CD1c-positive myeloid dendritic cell (primary cell): ENCODE measurements around the gene RAC3.

Experiments
- DNase-seq: peaks from one replicate; pipeline ENCODE4 v3.0.0-alpha.2; 2016; ENCODE audit errors: extremely low spot score

RAC3 gene

DNA sequence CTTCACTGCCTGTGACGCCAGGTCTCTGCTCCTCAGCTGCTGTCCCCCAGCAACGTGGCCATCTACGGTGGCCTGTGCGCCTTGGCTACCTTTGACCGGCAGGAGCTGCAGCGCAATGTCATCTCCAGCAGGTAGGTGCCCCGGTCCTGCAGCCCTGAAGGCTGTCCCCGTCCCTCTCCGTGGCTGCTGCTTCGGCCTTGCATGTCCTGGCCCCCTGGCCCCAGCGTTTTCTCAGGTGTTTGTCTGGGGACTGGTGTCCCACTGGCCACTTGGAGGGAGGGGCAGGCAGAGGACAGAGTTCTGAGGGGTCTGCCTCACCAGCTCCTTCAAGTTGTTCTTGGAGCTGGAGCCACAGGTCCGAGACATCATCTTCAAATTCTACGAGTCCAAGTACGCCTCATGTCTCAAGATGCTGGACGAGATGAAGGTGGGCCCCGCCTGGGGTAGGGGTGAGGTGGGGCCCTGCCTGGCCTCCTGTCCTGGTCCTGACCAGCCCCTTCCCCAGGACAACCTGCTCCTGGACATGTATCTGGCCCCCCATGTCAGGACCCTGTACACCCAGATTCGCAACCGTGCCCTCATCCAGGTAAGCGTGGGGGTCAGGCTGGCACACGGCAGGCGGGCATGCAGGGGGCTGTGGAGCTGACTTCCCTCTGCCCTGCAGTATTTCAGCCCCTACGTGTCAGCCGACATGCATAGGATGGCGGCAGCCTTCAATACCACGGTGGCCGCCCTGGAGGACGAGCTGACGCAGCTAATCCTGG, 24.7 kb downstream of the RAC3 start:
- DNase-seq: no peak

DNA sequence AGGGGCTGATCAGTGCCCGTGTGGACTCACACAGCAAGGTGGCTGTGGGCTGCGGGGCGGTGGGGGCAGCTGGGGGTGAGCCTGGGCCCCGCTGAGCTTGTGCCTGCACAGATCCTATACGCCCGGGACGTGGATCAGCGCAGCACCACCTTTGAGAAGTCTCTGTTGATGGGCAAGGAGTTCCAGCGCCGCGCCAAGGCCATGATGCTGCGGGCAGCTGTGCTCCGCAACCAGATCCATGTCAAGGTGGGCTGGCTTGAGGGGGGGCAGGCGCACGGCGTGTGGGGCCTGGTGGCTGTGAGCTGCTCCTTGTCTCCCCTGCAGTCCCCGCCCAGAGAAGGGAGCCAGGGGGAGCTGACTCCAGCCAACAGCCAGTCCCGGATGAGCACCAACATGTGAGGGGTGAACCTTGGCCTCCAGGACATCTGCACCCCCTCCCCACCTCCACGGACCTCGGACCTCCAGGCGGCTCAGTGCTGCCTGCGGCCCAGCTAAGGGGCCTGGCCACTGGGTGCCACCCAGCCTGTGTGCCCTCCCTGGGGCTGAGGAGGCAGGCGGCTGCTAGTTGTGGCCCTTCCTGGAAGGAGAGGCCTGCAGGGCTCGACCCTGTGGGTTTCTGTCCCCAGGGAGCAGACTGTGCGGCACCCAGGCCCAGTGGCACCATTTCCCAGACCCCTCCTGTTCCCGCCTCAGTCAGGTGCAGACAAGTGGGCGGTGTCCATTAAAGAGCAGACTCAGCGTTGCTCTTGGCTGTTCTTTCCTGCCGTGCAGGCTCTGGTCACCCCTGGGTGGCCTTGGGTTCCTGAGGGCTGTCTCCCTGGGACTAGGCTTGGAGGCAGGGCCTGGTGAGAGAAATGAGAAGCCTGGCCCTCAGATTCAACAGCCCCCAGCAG, 25.5 kb downstream of the RAC3 start:
- no peak for DNase-seq

DNA sequence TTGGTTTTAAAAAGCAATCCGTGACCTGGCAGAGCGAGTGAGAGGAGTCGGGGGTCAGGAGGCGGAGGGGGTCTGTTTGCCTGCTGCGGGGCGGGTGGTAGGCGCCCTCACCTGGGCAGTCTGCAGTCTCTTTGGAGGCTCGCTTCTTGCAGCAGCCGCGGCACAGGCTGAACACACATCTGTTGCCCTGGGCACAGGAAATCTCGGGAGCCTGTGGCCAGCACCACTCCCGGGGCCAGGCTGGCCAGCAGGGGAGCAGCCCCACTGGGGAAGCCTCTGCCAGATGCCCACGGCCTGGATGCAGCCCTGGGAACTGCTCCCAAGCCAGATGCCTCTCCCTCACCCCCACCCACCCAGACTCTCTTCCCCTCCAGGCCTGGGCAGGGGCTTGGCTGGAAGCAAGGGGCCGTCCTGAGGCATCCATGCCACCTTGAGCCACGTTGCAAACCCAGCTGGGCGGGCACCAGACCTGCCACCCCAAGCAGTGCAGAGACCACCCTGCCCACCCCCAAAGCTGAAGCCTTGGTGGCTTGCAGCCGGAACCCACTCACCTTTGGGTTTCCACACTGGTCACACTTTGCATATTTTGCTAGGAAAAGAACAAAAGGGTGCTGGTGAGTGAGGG, 26.9 kb downstream of the RAC3 start:
- no peak for DNase-seq

DNA sequence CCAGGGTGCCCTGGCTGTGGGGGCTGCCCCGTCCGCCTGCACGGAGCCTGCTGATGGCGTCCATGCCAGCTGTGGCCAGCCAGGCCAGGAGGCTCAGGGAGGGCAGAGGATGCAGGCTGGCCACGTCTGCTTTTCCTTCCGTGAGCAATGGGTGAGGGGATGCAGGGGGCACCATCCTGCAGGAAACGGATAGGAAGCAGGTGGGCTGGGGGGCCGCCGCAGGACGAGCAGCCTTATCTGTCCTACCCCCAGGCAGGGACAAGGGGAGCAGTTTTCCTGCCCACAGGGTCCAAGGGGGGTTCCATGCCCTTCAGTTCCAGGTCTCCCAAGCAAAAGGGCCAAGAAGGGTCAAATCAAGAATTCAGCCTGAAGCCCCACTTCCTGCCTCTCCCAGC, 27.4 kb downstream of the RAC3 start:
- no peak for DNase-seq

DNA sequence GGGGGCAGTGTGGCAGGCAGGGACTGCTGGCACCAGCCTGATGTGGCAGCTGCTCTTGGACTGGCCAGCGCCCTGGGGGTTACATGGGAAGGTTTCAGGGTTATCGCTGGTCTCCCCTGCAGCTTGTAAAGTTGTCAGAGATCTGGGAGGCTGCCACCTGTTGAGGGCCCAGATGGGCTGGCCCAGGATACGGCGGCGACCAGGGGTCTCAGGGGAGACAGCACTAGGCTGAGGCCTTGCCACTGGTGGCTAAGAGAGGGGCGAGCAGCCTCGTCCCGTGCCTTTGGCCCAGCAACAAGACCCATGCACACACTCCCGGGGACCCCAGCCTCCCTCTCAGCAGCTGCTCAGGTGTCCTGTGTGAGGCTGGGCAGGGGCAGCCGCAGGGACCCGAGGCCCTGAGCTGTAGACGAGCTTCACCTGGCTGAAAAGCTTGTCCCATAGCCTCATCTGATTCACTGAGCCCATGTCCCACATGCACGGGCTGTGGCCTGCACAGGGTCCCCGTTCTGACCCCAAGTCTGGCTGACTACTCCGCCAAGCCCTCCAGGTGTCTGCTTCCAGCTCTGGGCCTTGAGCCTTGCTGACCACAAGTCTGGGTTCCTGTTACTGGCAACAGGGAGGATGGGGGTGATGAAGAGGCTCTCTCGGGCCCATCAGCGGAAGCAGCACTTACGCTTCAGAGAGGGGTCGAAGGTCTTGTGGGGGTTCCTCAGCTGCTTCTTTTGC, 28.0 kb downstream of the RAC3 start:
- no peak for DNase-seq

DNA sequence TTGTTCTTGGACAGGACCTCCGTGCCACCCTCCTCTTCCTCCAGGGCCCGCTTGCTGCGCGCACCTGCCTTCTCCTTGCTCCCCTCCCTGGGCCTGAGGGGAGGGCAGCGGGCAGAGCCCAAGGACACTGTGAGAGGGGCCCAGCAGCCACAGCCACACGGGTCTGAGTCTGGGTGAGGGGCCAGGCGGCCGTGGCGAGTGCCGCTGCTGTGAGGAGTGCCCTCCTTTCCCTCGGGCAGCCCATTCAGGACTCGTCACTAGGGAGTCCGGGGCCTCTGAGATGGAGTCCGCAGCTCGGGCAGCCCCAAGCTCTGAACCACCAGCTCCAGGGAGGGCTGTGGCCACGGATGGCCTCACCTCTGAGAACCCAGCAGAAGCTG, 28.5 kb downstream of the RAC3 start:
- DNase-seq: no peak

DNA sequence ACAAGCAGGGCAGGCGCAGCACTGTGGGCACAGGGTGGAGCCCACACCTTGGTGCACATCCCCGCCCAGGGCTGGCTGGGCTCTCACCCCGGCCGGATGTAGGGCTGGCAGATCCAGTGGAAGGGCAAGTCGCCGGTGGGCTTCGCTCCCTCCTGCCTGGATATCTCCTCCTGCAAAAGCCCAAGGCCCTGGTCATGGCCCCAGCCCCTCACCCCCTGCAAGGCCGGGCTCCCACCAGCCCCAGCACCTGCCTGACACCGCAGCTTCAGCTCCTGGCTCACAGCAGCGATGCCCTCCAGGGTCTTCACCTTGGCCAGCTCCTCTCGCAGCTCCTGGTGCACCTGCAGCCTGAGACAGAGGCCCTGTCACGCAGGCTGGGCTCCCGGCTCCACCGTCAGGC, 29.1 kb downstream of the RAC3 start:
- no peak for DNase-seq

DNA sequence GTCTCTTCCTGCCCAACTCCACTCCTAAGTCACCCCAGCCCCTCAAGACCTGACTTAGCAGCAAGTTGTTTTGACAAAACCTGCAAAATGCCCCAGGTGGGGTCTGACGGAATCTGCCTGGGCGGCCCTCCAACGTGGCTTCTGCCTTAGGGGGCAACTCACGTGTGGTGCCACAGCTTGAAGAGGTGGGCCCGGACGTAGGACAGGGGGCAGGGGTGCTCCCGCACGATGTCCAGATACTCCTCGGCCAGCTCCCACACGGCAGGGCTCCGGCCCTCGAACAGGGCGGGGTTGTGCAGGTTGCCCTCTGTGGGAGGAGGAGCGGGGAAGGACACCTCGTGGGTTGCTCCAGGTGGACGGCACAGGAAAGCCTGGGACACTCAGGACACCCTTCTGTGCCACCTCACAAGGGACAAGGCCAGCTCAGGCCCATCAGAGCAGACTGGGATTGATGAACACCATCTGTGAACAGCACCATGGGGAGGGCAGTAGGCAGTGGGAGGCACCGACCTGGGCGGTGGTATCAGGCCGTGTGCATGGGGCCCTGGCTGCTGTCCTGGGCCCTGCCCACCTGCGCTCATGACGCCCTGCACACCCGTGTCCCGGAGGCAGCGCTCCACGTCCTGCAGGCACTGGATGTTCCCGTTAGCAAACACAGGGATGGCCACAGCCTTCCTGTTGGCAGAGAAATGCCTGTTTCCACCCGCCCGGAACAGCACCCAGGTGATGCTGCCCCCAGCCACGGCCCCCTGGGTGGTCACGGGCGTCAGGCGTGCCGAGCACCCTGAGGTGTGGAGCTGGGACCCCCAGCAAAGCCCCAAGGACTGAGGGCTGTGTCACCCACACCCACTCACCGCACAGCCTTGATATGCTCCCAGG, 29.8 kb downstream of the RAC3 start:
- no peak for DNase-seq

DNA sequence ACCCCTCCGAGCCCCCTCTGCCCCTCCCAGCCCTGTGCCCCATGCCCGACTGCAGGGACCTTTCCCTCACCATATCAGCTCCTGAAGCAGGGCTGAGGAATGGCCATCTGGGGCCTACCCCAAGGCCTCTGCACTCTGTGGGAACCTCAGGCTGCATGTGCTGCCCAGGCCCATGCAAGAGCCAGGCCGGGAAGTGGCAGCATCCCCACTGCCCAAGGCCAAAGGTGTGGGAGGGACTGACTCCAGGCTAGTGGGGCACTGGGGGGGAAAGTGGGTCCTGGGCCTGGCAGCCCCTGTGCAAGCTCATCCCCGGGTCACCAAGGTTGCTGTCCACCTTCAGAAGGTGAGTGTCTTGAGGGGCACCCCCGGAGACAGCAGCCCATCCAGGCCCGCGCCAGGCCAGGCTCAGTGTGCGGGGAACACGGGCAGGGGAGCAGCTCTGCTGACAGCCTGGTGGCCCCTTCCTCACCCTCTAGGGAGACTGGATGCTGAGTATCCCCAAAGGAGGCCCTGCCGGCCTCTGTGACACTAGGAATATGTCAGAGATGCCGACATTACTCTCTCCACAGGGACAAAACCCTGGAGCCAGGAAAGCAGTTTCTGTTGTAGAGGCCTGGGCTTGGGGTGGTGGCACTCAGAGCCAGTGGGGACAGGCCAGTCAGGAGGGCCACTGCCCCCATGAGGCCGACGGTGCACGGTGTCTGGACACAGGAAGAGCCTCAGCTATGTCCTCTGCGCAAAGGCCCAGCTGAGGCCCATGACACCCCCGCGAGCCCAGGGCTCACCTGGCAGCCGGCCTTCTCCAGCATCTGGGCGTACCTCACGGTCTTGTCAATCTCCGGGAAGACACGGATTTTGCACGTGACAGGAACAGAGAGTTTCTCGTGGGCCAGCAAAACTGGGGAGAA, 30.9 kb downstream of the RAC3 start:
- no peak for DNase-seq

DNA sequence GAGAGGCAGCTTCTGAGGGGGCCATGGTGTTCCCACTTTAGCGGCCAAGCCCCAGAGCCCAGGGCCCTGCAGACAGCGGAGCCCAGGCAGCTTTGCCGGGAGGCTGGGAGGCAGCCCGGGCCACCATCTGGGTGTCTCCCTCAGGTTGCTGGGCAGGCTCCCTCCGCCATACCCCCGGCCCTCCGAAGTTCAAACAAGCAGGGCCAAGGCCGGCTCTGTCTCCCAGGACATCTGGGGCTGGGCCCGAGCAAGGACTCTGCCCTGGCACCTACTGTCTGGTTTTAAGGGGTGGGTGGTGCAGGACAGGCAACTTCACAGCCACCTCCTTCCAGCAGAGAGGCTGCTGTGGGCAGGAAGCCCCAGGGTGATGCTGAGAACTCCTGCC, 31.5 kb downstream of the RAC3 start:
- DNase-seq: no peak

DNA sequence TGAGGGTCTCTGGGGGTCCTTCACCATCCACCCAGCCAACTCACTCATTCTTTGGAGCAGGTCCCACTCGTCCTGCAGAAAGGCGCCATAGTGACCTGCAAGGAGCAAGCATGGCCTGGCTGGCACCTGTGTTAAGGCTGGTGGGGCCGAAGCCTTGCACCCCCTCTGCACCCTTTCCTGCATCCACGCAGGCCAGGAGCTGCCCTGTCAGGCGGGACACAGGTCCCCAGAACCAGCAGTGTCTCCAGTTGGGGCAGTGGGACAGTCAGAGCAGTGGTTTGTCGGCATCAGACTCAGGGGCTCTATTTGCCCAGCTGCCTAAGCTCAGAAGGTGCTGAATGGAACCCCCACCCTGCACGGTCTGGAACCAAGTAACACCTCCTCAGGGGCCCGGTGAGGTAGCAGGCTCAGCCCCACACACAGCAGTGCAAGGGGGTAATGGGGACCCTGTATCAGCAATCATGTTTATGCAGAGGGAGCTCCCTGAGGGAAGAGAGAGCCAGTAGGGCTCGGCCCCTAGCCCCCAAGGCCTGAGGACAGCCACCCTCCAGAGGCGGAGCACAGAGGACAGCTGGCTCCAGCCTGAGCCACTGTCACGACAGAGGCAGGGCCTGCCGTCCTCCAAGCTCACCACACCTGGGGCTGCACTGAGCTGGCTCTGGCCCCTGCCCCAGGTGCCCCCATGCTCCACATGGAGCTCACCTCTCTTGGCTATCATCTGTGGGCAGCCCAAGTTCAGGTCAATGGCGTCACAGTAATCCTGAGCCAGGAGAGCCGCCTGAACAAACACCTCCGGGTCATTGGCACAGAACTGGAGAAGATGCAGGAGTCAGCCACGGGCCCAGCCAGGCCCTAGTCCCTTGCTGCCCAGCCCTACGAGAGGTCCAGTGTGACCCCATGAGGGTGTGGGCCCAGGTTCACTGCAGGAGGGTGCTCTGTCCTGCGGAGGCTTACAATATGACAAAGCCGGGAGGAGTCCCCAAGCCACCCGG, 32.2 kb downstream of the RAC3 start:
- DNase-seq: no peak

DNA sequence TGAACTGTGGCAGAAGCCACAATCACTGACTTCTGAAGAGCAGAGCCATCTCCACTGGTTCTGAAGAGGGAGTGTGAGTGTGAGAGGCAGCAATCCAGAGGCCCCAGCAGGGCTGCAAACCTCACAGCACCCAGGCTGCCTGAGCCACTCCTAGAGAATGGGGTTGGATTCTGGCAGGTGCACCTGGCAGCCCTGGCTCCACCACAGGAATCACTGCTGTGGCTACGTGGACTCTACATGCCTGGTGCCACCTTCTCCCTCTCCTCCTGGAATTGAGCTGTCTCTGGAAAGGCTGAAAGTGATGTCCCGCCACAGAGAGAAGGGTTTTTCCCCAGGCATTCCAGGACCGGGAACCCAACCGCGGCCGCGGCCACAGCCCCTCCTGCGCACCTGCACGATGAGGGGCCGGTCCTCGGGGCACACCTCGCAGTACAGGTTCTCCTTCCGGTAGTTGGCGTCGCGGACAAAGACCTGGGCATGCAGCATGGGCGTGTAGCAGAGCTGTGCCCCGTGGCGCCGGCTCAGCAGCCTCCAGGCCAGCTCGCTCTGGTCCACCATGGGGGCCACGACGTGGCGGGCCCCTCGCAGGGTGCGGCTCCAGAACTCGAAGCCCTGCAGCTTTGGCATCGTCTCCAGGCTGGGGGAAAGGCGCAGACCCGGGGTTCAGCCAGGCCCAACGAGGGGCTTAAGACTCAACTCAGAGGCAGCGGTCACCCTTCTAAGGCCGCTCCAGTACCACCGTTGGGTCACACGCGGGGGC, 33.1 kb downstream of the RAC3 start:
- no peak for DNase-seq

DNA sequence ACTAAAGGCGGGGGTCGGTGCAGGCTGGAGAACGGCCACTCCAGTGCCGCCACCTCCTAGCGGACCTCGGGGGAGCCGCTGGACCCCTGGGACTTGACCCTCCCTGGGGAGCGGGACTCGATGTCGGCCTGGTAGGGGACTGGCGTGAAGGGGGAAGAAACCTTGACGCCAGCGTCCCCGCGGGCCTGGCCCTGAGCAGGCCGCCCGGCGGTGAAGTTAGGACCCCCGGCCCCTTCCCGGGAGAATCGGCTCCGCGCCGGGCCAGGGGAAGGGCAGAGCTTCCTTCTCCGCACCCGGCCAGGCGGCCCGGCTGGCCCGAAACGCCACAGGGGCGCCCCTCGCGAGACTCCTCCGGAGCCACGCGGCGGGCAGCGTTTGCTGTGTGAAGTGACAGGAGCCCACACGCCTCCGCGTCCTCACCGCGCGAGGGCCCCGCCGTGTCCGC, 33.7 kb downstream of the RAC3 start:
- DNase-seq: peak; percentile 46

DNA sequence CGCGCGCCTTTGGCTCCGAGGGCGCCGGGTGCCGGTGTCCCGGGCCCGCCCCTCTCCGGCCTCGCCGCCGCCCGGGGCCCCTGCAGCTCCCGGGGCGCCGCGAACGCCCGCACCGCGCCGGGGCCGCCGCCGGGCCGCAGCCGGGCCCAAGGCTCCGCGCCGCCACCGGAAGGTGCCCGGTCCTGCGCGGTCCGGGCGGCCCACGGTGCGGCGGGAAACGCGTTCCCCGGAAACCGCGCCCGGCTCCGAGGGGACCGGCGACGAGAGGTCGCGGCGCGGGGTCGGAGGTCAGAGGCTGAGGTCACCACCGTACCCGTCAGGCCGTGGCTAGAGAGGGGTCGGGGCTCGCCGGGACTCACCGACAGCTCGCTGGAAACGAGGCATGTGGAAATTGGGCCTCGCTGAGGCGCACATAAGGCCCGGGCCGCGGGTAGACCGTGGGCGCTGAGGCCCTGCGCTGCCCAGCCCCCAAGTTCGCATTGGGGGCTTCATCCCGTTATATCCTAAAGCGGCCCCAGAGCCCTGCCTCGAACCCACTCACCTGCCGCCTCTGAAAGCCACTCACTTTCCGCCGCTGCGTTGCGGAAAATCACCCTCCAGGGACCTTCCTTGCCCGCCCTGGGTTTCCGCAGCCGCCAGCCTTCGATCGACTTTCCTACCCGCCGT, 34.3 kb downstream of the RAC3 start, which contains the start of gene DUS1L:
DUS1L (minus strand) TSS at position 167 of the 666 bp plus-strand sequence. CDS start 745 bp downstream, outside the sequence.
- peak; percentile 82 for DNase-seq

DNA sequence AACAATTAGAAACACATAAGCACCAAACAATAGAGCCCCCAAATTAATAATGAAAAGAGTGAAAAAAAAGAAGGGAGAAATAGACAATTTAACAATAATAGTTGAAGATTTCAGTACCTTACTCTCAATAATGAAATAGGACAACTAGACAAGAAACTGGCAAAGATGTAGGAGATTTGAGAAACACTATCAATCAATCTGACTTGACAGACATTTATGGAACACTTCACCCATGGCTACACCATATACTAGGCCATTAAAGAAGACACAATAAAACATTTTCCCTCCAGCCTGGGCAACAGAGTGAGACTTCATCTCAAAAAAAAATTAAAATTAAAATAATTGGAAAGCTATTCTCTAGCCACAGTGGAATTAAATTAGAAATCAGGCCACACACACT, 39.1 kb downstream of the RAC3 start:
- DNase-seq: no peak

DNA sequence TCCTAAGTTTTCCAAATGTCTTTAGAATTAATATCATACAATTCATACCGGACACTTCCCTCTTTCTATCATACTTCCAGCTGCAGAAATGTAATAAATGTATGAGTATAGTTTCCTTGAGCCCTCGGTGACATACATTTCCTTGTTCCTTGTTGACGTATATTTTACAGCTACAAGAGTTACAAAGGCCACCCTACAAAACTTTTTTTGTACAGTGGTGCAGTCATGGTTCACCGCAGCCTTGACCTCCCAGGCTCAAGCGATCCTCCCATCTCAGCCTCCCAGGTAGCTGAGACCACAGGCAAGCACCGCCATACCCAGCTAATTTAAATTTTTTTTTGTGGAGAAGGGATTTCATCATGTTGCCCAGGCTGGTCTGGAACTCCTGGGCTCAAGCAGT, 41.3 kb downstream of the RAC3 start:
- no peak for DNase-seq

DNA sequence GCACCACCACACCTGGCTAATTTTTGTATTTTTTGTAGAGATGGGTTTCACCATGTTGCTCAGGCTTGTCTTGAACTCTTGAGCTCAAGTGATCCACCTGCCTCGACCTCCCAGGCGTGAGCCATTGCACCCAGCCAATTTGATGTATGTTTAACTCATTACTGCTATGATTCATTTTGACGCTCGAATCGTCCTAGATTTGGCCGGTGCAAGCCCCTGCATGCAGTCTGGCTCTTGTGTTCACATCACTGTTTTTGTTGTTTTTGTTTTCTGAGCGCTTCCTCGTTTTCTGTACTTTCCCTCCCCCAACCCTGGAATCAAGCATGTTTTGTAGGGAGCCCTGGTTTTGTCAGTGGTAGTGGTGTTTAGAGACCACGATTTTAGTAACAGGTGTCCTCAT, 42.0 kb downstream of the RAC3 start:
- DNase-seq: no peak
